Peyer's patch (tissue), 4 donors: ENCODE measurements around the gene ELFN1. TPM values are rescaled to one million over a fixed set of nuclear protein-coding genes. Genes with fewer than 3 reads are reported as not detected.
A peak's percentile ranks its signal among the peaks of the same experiment; 100 is the strongest.

Experiments used
- DNase-seq, 3 donors: peaks; one replicate each; pipeline ENCODE4 v3.0.0-alpha.2; 2017 to 2019
- H3K27ac ChIP-seq, 4 donors: fragments of 200-600 bp; sonication (generic); one replicate each; pipeline ENCODE4 v1.5.1; 2016 to 2019
- H3K27me3 ChIP-seq, 2 donors: fragments of 200-600 bp; sonication (generic); one replicate each; pipeline ENCODE4 v1.5.1; 2019
- H3K36me3 ChIP-seq, 3 donors: fragments of 200-600 bp; sonication (generic); one replicate each; pipeline ENCODE4 v1.5.1; 2016 to 2019
- H3K4me1 ChIP-seq, 4 donors: fragments of 200-600 bp; sonication (generic); one replicate each; pipeline ENCODE4 v1.5.1; 2016 to 2019
- H3K4me3 ChIP-seq, 4 donors: fragments of 200-600 bp; sonication (generic); 1 replicate in 3 of 4; 2 replicates in 1 of 4; pipeline ENCODE4 v1.5.1; 2016 to 2019; ENCODE audit warnings: mild to moderate bottlenecking in 1 of 4
- H3K9me3 ChIP-seq, 4 donors: fragments of 200-600 bp; sonication (generic); one replicate each; pipeline ENCODE4 v1.5.1; 2016 to 2019; ENCODE audit warnings: mild to moderate bottlenecking in 1 of 4
- POLR2A ChIP-seq, 2 donors: fragments of 450-650 bp; IDR thresholded peaks; one replicate each; pipeline ENCODE4 v1.5.1; 2017; ENCODE audit warnings: antibody characterized with exemption in 2 of 2, mild to moderate bottlenecking in 2 of 2, moderate library complexity in 2 of 2
- total RNA-seq, 4 donors: library from RNA; depleted of rRNA; stranded (reverse); fragments of >200 nt; gene quantifications; one replicate each; pipeline ENCODE4 v1.1.0, GENCODE V29; 2016
- TF ChIP-seq, protein P1 (sequence below), 6 experiments: fragments of 450-650 bp in 4 of 6; fragments of 200-600 bp in 2 of 6; sonication (generic) in 1 of 6; IDR thresholded peaks; one replicate each; pipeline ENCODE4 v1.5.1; 2017 to 2019; ENCODE audit warnings: antibody characterized with exemption in 6 of 6, mild to moderate bottlenecking in 3 of 6, moderate library complexity in 1 of 6

ELFN1 gene
- total RNA-seq, 4 donors from 2014 or later = 0.80 TPM; not detected in 3

DNA sequence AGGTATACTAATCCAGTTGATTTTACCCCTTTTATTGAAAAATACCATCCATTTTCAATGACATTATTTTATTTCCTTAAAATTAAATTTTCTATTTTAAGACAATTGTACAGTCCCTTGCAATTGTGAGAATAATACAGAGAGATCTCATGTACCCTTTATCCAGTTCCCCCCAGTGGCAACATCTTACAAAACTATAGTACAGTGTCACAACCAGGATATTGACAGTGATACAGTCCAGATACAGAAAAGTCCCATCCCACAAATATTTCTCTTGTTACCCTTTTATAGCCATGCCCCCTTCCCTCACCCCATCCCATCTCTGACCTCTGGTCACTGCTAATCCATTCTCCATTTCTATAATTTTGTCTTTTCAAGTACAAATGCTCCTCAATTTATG lies 18.5 kb downstream of the ELFN1 start:
- H3K36me3 ChIP-seq = no peaks in the 10 kb centered on the region
- no peak overlapping the region for H3K4me3 ChIP-seq
- no peak overlapping the region for H3K27ac ChIP-seq
- no peaks in the 10 kb centered on the region for H3K27me3 ChIP-seq
- no peak for DNase-seq
- H3K4me1 ChIP-seq = no peaks in the 10 kb centered on the region
- TF ChIP-seq, protein P1, sequence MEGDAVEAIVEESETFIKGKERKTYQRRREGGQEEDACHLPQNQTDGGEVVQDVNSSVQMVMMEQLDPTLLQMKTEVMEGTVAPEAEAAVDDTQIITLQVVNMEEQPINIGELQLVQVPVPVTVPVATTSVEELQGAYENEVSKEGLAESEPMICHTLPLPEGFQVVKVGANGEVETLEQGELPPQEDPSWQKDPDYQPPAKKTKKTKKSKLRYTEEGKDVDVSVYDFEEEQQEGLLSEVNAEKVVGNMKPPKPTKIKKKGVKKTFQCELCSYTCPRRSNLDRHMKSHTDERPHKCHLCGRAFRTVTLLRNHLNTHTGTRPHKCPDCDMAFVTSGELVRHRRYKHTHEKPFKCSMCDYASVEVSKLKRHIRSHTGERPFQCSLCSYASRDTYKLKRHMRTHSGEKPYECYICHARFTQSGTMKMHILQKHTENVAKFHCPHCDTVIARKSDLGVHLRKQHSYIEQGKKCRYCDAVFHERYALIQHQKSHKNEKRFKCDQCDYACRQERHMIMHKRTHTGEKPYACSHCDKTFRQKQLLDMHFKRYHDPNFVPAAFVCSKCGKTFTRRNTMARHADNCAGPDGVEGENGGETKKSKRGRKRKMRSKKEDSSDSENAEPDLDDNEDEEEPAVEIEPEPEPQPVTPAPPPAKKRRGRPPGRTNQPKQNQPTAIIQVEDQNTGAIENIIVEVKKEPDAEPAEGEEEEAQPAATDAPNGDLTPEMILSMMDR (IDR thresholded peaks at IDR 0.05) = no peak
- TF ChIP-seq POLR2A (IDR thresholded peaks at IDR 0.05) = no peak
- peaks cover 0 to 5% (median 0%) of the 10 kb centered on the region in 4 donors for H3K9me3 ChIP-seq

DNA sequence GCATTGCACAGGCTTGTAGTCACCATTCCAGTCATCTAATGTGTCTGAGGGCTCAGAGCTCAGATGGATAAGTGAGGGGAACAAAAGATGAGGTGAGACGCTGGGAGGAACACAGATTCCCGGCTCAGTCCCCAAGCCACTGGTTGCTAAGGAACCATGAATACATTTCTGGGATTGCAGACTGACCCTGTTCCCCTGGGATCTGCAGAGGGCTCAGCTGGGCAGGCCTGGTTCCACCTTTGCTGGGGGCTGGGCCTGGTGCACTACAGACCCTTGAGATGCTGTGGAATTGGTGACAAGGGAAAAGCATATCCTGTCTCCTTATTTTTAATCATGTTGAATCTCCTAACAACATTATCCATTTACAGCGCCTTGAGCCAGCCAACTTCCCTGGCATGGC lies 19.2 kb downstream of the ELFN1 start:
- Histone ChIP-seq H3K4me1 (no peaks in the 10 kb centered on the region), H3K27me3 (no peaks in the 10 kb centered on the region), H3K27ac (no peak overlapping the region), H3K9me3 (peaks cover 0 to 3% (median 0%) of the 10 kb centered on the region in 4 donors), H3K36me3 (no peaks in the 10 kb centered on the region), H3K4me3 (no peak overlapping the region)
- no peak for DNase-seq
- TF ChIP-seq POLR2A (IDR thresholded peaks at IDR 0.05) = no peak
- TF ChIP-seq, protein P1 (IDR thresholded peaks at IDR 0.05) = no peak

DNA sequence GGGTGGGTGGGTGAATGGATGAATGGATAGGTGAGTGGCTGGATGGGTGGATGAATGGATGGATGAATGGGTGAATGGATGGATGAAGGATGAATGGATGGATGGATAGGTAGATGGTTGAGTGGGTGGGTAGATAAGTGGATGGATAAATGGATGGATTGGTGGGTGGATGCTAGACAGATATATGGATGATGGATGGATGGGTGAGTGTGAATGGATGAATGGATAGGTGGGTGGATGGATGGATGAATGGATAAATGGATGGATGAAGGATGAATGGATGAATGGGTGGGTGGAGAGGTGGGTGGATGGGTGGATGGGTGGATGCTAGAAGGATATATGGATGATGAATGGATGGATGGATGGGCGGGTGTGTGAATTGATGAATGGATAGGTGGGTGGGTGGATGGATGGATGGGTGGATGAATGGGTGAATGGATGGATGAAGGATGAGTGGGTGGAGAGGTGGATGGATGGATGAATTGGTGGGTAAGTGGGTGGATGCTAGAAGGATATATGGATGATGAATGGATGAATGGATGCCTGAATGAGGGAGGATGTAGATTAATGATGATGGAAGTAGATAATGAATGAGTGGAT lies 20.4 kb downstream of the ELFN1 start:
- Histone ChIP-seq H3K27ac (no peak overlapping the region), H3K9me3 (no peaks in the 10 kb centered on the region), H3K4me3 (no peak overlapping the region), H3K36me3 (no peaks in the 10 kb centered on the region), H3K4me1 (no peaks in the 10 kb centered on the region), H3K27me3 (no peaks in the 10 kb centered on the region)
- no peak for DNase-seq
- TF ChIP-seq POLR2A (IDR thresholded peaks at IDR 0.05) = no peak
- TF ChIP-seq, protein P1 (IDR thresholded peaks at IDR 0.05) = no peak

DNA sequence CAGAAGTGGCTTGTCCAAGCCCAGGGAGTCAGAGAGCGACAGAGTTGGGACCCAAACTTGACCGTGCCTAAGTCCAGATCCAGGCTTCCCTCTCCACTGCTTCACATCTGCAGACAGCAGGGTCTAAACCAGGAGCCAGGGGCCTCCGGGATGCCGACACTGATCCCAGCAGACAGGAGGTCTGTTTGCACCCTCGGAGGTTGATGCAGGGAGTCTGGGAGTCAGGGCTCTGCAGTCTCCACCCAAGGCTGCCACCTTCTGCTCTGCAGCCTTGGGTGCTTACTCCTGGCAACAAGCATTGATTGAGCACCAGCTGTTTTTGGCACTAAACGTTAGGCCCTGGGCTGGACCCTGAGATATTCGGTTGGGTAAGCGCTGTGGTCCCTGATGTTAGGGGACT lies 21.0 kb downstream of the ELFN1 start:
- DNase-seq = peak in 2 of 3 donors; percentile 26 to 32
- Histone ChIP-seq H3K27me3 (no peaks in the 10 kb centered on the region), H3K27ac (no peak overlapping the region), H3K9me3 (no peaks in the 10 kb centered on the region), H3K36me3 (no peaks in the 10 kb centered on the region), H3K4me1 (no peaks in the 10 kb centered on the region), H3K4me3 (no peak overlapping the region)
- TF ChIP-seq, protein P1 (IDR thresholded peaks at IDR 0.05) = no peak
- TF ChIP-seq POLR2A (IDR thresholded peaks at IDR 0.05) = no peak

DNA sequence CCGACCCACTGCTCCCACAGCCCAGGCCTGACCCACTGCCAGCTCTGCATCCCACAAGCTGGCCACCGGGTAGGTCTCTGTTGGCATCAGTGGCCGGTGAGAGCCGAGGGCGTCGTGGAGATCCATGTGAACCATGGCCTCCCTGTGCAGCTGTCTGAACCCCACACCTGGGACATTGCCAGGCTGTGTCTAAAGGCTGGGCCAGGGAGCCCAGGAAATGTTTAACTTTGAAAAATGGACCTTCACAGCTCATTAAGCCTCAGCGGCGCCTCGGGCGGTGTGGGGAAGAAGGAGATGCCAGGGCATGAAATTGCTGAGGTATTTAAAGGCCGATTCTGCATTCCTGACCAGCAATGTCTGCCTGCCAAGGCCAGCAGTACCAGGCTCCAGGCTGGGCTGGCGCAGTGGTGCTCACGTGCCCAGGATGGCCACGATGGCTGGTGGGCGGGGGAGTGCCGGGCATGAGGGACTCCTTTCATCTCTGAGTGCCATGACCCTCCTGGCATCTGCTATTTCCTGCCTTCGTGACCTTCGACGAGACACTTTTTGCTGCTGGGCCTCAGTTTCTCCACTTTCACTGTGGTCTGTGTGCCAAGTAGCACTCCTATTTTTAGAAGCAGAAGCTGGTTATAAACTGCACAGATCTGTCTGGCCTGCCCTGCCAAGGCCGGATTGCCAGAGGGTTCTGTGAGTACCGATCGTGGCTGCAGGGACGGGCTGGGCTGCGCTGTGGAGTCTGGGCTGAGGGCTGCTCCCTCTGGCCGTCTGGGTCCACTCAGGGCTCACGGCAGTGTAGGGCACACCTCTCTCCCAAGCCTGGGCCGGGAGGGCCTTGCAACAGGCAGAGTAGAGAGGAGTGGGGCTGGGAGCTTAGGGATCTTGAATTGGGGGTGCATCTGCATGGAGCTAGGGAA lies 21.8 kb downstream of the ELFN1 start:
- DNase-seq = peak in 2 of 3 donors; percentile 27 to 32
- Histone ChIP-seq H3K9me3 (no peaks in the 10 kb centered on the region), H3K36me3 (no peaks in the 10 kb centered on the region), H3K4me1 (no peaks in the 10 kb centered on the region), H3K27ac (no peak overlapping the region), H3K27me3 (no peaks in the 10 kb centered on the region), H3K4me3 (no peak overlapping the region)
- no peak for TF ChIP-seq POLR2A (IDR thresholded peaks at IDR 0.05)
- TF ChIP-seq, protein P1 (IDR thresholded peaks at IDR 0.05) = no peak
